NAMALWA (cell line): ENCODE results near the gene TANC2.

Source experiments
- DNase-seq: peaks from one replicate; pipeline ENCODE4 v3.0.0-alpha.2; 2015; ENCODE audit warnings: low spot score

The TANC2 gene

DNA sequence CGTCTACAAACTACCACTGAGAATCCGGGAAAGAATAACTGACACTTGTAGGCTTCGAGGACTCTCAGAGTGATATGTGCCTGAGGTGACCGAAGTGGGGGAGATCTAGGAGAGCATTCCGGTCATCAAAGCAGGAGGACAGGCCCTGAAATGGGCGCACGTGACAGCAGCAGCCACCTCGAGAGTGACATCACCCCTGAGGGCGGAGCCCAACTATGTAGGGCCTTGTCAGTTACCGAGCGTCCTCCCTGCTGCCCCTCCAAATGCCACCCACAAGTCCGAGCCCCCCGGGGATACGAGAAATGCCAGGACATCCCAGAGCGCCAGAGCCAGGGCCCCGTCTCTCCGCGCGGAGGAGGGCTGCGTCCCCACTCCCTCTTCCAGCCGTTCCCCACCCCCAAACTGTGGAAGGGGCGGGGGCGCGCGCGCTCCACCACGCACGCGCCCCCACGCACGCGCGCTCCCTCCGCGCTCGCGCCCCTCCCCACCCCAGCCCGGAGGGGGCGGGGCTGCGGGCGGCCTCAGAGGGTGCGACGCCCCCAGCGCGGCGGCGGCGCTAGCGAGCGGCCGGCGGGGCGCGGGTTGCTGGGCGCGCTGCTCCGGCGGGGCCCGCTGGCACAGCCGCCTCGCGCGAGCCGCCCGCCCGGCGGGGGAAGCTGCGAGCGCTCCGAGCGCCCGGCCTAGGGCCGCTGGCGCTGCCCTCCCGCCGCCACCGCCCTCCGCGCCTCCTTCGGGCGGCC lies at the start of gene TANC2:
TANC2 (plus strand) TSS at position 550 of the 740 bp plus-strand sequence. CDS start 43,325 bp downstream, outside the sequence.
- peak; percentile 86 for DNase-seq

DNA sequence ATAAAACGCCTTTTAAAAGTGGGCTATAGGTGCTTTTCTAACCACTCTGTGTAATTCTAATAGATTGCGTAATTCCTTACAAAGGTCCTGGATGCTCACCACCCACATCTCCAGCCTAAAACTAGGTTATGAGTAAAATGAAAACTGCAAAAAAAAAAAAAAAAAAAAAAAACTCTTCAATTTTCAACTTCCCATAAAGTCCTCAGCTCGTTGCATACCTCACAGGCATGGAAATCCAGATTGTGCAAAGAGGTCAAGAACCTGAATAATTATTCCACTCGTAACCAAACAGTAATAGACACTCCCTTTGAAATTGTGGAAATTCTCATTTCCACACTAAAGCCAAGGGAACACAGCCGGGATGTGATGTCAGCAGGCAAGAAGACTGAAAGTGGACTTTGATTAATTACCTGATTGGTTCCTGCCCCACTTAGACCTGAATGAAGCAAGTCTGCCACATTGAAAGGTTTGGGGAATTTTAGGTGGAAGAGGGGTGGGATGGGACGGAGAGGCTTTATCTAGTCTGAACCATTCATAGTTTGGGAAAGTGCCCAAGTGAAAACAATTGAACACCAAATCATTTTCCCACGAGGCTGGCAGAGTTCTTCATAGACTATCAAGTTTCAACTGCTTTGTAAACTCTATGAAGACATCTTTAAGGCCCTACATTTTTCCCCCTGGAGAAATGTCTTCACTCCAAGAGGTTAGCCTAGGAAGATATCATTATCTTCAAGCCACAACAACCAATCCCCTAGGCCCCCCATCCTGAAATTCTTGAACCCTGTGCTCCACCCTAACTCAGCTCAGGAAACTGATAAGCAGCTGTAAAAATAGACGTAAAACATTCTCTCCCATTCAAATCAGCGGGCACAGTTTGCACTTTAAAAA lies 49.1 kb upstream of the TANC2 start:
- DNase-seq: no peak

DNA sequence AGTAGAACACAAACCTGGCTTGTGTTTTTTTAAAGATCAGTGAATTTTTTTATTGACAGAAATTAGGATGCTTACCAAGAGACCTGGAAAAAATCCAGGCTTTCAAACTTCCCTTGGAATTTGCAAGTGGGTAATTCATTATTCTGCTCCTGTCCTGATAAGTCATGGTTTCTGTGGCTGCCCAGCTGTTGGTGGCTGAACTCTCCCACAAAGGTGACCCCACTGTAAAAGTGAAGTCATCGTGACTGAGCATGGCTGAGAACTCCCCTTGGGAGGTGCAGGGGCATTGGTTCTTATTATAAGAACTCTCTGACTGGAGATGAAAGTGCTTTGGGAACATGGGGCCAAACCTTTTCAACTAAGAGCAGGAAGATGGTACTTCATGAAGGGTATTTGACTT lies 46.6 kb upstream of the TANC2 start:
- no peak for DNase-seq

DNA sequence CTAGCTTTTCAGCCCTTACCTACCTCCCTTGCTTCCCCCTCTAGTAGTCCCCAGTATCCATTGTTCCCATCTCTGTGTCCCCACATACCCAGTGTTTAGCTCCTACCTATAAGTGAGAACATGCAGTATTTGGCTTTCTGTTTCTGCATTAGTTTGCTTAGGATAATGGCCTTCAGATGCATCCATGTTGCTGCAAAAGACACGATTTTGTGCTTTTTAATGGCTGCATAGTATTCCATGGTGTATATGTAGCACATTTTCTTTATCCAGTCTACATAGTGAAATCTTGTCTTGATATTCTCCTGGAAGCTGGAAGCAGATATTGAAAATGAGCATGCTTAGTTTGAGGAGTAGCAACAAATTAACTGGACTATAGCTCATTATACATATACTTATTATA lies 45.7 kb upstream of the TANC2 start:
- DNase-seq: no peak

DNA sequence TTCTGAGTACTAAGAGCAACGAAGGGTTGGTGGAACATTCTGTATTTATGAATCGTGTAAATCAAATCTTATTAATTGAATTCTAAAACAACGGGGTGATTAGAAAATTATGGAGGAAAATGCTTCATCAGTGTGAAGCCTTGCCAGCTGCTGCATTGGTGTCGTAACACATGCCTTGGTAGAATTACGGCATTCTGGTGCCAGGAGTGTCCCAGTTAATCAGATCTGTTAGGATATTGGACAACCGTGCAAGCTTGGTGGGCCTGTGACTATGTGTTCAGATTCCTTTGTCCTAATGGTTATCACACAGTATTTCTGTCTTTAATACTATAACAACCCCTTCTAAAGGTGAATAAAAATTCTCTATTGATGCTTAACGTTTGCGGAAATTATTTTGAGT lies 44.2 kb upstream of the TANC2 start:
- no peak for DNase-seq

DNA sequence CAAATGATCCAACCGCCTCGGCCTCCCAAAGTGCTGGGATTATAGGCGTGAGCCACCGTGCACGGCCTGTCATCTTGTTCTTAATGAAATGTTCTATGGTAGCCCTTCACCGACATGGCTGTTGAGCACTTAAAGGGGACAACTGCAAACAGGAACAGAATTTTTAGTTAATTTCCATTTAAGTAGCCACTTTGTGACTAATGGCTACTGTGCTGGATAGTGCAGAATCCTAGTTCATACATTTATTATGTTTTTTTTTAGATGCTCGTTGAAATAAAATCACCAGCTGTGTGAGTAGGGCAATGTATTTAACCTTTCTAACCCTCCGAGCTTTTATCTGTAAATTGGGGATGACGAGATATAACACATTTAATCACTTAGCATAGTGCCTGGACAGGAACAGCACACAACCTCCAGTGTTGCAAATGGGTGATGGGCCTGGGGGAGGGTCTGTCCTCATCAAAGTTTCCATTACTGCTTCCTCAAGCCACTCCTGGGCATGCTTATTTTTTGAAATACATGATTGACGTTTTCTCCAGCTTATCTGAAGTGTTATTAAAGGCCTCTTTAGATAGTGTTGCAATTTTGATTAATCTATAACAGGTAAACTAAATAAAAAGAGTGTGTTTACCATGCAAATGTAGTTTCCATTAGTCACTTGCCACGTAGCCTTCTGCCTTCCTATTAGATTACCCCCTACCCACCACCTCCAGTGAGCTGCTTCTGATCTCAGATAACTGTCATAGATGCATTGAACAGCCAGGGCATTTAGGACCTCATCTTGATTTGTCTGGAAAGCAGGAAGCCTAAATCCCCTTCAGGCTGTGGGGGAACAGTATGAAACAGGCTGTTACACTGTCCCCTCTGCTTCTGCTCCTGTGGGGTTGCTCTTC lies 42.5 kb upstream of the TANC2 start:
- DNase-seq: no peak

DNA sequence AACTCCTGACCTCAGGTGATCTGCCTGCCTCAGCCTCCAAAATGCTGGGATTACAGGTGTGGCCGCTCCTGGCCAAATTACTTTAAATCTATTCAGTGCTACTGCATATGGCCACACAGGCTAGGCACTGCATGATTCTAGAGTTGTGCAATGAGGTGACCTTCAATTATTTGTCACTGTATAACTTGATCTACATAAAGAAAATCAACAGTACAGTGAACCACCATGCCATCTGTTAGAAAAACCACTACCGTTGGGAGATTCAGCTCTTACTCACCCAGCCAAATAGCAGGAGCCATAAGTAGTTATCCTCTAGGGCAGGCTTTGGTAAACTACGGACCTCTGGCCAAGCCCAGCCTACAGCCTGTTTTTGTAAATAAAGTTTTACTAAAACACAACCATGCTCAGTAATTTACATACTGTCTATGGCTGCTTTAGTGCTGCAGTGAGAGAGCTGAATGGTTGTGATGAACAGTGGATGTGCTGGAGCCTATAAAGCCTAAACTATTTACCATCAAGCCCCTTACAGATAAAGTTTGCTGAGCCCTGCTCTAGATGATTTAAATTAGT lies 40.7 kb upstream of the TANC2 start:
- DNase-seq: no peak

DNA sequence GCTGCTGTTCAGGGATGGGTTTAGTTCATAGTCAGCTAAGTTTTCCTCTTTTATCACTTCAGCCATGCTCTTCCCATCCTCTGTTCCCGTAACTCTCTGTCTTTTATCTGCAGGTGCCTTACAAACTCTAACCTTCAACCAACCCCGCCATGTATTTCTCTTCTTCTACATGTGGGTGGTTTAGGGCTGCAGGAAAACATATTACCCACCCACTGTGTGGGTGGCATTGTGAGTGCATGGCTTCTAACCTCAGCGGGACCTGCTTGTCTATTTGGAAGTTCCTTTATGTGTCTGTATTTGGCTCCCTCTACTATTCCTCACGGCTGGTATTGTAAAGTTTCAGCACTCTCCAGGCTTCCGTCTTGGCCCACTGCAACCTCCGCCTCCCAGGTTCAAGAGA lies 39.0 kb upstream of the TANC2 start:
- DNase-seq: no peak

DNA sequence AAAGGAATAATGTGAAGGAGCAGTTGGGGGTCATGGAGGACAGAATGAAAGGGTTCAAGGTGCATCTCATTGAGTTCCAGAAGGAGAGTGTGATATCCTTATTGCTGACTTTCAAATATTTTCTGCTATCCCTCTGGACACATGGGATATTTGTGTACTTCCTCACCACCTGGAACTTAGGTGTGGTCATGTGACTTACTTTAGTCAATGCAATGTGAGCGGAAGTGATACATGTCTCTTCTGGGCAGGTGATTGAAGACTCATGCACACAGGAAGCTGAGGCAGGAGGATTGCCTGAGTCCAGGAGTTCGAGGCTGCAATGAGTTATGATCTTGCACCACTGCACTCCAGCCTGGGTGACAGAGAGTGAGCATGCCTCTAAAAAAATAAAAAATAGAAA lies 36.7 kb upstream of the TANC2 start:
- DNase-seq: no peak

DNA sequence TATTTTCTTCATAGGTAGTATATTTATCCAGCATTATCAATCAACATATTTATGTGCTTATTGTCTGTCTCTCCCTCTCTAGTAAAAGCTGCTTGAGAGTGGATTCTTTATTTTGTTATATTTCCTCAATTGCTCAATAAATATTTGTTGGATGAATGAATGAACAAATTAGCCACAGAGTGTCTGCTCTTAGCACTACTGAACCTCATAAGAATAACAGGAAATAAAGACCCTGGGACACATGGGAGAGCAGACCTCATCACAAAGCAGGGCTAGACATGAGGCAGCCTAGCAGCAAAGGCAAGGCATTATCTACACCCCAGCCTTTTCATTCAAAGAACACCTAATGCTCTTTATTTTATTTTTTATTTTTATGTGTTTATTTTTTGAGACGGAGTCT lies 34.9 kb upstream of the TANC2 start:
- DNase-seq: no peak

DNA sequence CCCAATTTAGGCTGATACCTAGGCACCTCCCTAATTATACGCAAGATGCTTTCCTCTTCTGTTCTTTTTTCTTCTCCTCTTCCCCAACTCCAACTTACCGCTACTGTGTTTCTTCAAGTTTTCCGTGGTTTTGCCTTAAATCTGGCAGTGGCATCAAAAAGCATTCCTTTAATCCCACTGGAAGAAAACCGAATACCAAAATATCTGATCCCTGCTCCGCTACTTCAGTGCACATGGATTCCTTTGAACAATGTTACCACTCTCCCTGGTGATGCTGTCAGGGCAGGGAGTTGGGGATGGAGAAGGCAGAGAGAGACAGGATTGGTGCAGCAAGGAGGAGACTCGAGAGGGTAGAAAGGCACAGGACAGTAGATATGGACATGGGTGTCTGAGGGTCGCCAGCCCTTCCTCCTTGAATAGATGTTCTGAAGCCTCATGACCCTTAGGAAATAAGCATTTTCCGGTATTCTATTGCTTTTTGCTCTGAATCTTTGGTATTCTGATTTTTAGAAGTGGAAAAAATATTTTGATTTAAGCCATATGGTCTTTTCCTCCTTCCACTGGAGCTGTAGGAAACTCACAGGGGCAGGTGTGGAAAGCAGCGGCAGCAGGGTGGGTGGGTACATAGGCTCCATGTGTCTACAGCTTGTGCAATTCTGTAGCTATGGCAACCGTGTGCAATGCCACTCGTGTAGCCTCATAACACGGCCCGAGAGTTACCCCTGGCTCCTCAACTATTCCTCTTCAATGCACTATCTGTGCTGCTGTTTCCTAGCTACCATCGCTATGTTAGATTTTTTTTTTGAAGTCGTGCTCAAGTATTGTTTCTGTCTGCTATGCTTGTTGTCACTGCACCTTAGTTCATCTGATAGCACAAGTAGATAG lies 32.3 kb upstream of the TANC2 start:
- no peak for DNase-seq

DNA sequence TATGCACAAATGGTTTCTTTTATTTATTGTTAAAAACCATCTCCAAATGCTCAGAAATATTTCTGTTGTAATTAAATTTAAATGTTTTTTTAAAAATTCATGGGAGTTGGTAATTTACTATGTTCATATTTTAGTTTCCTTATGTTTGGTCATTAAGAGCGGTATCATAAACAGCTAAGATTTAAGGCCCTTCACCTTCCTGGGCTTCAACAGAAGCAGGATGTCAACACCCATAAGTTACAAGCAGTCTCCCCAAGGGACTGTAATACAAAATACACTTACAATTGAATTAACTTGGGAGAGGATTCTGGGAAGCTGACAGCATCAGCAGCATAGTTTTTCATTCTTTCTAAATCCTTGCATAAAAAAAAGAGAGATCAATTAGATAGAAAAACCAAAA lies 30.9 kb upstream of the TANC2 start:
- DNase-seq: no peak

DNA sequence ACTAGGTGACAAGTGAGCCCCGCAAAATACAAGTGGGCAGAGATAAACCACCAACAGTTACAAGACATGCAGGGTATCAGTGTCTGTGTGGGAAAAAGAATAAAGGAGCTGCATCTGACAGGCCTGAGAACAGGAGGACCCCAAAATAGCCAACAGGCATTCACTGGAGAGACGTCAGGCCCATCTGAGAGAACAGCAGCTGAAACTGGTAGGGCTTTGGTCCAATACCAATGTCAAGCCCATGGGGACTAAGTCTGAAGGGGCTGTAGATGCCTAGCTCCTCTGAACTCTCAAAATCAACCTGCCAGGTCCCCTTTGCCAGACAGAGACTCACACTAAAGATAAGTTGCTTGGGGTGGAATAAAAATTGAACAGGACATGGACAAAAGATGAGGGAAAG lies 30.5 kb upstream of the TANC2 start:
- DNase-seq: no peak

DNA sequence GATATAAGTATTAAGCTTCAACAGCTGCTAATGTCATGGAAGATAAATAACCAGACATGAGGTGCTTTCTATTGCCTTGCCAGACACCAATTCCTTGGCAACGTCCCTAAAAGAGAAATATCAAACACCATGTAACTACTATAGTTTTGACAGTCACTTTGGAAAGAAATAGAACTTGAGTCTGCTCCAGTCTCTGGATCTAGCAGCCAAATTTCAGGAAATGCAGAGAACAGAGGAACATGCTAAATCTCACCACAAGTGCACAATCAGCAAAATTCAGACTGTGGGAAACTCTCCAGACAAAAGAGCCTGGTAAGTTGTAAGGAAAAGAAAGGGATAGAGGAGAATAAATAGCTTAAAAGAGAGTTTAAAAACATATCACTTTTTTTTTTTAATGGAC lies 28.4 kb upstream of the TANC2 start:
- no peak for DNase-seq

DNA sequence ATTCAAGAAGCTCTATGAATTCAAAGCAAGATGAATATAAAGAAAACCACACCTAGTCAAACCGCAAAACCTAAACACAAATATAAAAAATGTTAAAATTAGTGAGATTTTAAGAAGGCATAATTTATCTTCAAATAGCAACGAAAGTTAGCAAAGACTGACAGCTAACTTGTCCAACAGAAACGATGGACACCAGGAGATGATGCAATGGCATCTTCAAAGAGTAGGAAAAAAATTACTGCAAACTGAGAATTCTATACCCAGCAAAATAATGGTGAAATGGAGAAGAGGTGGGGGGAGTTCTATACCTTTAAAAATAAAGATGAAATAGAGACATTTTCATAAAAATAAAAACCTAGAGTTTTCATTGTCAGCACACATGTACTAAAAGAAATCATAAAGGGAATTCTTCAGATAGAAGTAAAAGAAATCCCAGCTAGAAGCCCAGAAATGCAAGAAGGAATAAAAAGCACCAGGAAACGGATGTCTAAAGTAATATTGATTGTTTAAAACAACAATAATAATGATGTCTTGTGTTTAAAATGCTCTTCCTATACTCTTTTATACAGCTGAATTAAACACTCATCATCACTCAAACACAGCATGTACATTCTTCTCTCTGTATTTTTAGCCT lies 24.6 kb upstream of the TANC2 start:
- DNase-seq: no peak

DNA sequence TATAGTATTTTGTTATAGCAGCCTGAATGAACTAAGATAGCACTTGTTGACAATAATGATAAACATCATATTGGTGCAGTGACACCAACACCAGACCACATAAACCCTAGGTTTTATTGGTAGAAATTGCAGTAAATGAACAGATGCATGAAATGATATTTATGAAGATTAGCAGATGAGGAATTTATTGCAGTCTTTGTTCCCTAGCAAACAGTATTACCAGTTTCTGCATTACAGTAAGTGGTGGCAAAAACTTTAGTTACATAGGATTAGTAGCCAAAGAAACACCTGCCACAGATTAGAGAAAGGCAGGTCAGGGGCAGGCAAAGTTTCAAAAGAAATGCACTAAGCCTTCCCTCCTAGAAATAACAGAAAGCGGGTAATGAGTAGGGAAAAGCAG lies 17.7 kb upstream of the TANC2 start:
- no peak for DNase-seq

DNA sequence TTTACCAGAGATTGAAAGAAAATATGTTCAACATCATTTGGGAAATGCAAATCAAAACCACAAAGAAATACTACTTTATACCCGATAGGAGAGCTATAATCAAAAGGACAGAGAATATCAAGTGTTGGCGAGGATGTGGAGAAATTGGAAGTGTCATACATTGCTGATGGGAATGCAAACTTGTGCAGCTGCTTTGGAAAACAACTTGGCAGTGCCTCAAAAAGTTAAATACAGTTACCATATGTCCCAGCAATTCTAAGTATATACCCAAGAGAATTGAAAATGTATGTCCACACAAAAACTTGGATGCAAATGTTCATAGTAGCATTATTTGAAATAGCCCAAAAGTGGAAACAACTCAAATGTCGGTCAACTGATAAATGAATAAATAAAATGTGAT lies 17.0 kb upstream of the TANC2 start:
- no peak for DNase-seq

DNA sequence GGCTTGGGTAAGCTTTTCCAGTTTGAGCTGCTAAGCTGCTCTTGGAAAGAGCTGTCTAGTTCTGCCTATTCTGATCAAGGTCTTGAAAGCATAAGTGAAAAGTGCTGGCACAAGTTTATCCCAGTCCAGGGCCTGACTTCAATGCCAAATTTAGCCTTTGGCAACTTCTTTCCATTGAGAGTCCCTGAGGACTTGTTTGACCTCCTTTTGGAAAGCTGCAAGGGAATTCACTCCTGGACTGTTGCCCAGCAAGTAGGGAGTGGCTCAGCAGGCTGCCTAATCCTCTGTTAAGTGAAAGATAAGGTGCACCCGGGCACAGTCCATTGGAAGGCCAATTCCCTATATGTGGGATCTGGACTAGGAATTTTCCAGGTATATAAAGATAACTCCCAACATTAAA lies 16.0 kb upstream of the TANC2 start:
- no peak for DNase-seq

DNA sequence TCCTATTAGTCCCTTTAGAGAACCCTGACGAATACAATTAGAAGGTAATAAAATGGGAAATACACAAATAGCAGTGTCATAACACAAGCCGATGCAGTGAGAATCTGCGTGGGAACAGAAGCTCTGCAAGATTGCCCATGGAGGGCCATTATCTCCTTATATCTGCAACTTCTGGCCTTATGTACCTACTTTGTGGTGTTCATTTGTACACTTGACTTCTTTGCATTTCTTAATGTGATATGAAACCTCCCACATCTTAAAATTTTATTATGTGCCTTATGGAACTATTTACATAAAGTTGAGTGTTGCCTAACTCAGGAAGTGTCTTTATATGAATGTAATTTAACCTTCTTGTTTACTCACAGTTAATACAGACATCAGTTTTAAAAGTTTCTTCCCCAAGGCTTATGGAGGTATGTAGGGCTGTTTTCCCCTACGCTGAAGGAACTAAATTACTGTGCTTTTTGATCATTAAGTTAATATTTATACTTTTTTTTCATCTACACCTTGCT lies 10.1 kb upstream of the TANC2 start:
- no peak for DNase-seq

DNA sequence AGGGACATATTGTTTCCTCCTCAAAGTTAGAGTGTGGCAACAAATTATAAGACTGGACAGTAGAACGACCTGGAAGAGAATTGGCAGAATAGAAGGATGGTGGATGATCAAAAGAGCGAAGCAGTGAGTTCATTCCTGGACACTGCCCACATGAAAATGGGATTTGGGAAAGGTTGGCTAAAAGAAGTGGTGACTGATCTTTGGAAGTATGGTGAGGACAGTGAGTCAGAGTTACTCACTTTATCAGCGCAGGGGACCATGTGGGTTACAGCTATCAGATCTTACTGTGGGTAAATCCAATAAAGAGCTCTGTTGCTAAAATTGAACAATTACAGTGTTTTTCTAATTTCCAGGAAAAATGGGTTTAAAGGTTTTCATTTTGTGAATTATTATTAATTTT lies 2.7 kb upstream of the TANC2 start:
- no peak for DNase-seq
